Activated CD8-positive, alpha-beta memory T cell treated with anti-CD3 and anti-CD28 coated beads, Interleukin-2, amount 50 U/mL, for 24 hours (primary cell): ENCODE measurements around the gene MCFD2.

ENCODE experiments used
- DNase-seq: peaks from one replicate; pipeline ENCODE4 v3.0.0-alpha.2; 2020; ENCODE audit errors: extremely low read depth

MCFD2 gene

GRCh38 chr2:46915281-46915810 is at the start of gene MCFD2:
TSS of gene MCFD2 (minus strand) at chr2:46915806. CDS start at chr2:46909171, 6,635 bp downstream.
- no peak for DNase-seq

- no peak for DNase-seq
These were observed 49.4 kb upstream of the MCFD2 start for GRCh38 chr2:46964835-46965560.

DNA sequence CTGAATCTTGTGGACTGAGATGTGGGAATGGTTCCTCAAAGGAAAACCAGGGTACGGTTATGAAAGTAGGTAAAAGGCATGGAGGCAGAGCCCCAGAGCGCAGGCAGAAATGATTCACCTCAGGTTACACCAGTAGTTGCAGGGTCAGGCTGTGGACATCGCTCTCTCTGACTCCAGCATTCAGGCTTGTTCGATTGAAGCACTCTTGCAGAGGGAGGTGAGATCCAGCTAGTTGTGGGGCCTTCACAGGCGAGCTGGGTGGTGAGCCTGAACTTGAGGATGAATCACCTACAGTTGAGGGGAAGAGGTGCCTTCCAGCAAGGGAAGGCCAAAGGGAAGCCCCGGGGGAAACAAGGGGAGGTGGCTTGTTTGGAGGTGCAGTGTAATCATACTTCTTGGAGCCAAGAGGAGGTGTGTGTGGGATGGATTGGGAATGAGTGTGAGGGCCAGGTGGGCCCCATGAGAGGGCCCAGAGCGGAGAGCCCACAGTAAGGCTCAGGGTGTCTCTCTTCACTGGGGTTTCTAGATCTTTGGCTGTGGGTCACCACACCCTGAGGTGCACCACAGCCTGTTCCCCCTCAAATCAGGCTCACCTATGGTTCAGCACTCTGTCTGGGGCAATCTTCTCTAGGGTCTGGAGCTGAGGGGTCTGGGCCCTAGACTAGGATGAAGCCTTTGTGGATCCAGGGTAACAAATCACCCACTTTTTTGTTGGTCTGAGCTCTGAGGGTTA is 48.5 kb upstream of the MCFD2 start:
- DNase-seq = no peak

- no peak for DNase-seq
These were observed 47.6 kb upstream of the MCFD2 start for GRCh38 chr2:46963210-46963609.

GRCh38 chr2:46962751-46963150 is 47.1 kb upstream of the MCFD2 start:
- no peak for DNase-seq

DNA sequence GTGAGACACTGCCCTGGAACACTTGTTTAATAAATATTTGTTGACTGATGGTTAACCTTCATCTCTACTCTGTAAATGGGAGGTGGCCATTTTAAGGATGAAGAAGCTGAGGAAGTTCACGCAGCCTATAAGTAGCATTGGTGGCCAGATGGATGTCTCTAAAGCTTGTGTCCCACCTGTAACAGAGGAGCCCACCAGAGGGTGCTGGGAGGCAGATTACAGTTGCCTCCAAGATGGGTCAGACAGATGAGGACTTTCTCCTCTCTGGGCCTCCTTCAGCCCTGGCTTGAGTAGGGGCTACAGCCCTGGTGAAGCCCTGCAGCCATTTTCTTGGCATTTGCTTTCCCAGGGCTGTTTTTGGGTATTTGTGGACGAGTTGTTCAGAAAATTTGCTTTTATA is 45.0 kb upstream of the MCFD2 start:
- DNase-seq = no peak

- no peak for DNase-seq
These were observed 42.9 kb upstream of the MCFD2 start for GRCh38 chr2:46958431-46959017.

GRCh38 chr2:46956981-46957531 is 41.5 kb upstream of the MCFD2 start:
- DNase-seq = no peak

- DNase-seq = no peak
These were observed 40.2 kb upstream of the MCFD2 start for GRCh38 chr2:46955764-46956163.

- no peak for DNase-seq
These were observed 39.5 kb upstream of the MCFD2 start for GRCh38 chr2:46954951-46955571.

GRCh38 chr2:46952171-46952570 is 36.6 kb upstream of the MCFD2 start:
- no peak for DNase-seq

DNA sequence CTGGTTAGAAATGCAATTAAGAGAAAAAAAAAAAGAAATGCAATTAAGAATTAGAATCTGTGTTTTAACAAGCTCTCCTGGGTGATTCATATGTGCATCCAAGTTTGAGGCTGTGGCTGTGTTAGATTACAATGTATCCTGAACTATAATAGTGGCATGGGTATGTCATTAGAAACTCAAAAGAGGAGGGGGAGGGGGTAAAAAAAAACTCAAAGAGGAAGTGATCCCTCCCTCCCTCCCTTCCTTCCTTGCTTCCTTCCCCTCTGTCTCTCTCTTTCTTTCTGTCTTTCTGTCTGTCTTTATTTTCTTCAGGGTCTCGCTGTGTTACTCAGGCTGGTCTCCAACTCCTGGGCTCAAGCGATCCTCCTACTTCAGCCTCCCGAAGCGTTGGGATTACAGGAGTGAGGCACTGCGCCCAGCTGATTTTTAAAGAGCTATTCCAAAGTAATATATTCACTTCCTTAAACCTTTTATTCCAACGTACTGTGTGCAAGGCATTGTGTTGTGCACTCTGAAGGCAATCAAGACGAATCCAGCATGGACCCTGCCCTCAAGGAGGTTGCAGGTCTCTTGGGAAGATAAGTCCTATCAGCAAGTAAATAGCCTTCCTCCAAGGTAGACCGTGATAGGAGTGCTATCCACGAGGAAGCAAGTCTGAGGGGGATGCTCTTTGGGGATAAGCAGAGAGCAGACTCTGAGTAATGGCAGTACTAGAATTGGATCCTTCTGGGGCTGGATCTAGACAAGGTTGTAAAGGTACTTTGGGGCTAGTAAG is 35.9 kb upstream of the MCFD2 start:
- no peak for DNase-seq

GRCh38 chr2:46950314-46950713 is 34.7 kb upstream of the MCFD2 start:
- DNase-seq = no peak

- DNase-seq = no peak
These were observed 32.2 kb upstream of the MCFD2 start for GRCh38 chr2:46947841-46948240.

- DNase-seq = no peak
These were observed 30.1 kb upstream of the MCFD2 start for GRCh38 chr2:46945671-46946070.

- DNase-seq = peak; percentile 57
These were observed 28.5 kb upstream of the MCFD2 start for GRCh38 chr2:46943881-46944798.

DNA sequence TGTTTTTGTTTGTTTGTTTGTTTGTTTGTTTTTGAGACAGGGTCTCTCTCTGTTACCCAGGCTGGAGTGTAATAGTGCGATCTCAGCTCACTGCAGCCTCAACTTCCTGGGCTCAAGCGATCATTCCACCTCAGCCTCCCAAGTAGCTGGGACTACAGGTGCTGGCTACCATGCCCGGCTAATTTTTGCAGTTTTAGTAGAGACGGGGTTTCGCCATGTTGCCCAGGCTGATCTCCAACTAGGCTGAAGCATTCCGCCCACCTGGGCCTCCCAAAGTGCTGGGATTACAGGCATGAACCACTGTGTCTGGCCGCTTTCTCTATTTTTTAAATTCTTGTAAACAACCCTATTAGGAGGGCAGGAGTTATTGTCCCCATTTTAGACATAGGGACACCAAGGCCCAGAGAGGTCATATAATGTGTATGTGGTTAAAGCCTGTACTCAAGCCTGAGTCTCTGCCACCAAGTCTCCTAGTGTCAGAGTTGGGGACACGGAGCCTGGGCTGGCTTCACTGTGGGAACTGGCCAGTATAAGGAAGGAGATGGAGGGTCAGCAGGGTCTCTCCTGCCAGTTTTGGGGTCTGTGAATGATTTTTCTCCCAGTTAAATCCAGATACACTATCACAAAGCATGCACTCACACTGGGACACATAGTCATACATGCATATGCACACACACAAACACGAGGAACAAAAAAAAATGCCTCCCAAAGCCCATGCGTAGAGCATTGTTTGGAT is 27.5 kb upstream of the MCFD2 start:
- DNase-seq = no peak

DNA sequence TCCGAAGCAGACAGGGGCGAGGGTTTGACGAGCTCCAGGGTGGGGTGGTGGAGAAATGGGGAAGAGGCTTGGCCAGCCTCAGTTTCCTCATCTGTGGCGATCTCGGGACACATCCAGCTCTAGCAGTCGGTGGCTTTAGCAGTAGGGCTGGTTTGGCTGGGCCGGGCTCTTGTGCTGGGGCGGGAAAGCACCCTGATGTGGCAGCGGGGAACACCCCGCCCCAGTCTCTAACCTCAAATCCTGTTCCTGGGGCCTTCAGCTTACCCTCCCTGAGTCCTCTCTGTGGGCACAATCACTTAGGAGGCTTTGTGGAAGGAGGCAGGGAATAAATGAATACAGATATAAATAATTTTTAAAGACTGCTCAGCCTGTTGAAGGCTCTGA is 26.5 kb upstream of the MCFD2 start:
- no peak for DNase-seq

GRCh38 chr2:46939626-46940359 is 24.2 kb upstream of the MCFD2 start:
- no peak for DNase-seq
